ENCODE measurements around the gene RPL35A.
"Not testable (repeated sequence)": the region's sequence is repeated elsewhere in the genome, so short reads cannot be mapped to it uniquely, and the experiment has no call there.

Gene RPL35A

DNA sequence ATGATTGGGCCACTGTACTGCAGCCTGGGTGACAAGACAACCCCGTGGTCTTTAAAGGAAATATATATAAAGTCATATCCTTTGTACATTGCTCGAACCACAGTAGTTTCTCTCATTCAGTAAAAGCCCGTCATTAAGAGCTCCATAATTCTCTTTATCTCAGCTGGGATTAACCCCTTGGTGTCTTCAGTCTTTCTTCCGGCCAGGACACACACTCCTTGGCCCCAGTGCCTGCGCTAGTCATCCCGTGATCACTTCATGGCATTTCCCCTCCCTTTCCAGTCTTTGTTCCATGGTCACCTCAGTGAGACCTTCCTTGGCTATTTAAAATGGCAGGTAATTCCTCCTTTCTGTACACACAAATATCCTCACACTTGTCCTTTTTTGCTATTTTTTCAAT is 3.3 kb downstream of the RPL35A start:
- no peak for DNase-seq

DNA sequence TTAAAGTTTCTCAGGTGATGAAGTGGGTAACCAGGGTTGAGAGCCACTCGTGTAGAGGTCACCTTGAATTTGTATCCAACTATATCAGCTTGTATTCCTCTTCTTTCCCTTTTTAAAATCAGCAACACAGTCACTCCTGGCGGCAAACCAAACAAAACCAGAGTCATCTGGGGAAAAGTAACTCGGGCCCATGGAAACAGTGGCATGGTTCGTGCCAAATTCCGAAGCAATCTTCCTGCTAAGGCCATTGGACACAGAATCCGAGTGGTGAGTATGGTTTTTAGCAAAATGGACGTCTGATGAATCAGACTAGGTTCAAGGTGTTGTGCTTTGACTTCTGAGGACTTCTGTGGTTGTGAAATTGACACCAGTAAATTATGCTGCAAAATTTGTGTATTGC is 3.9 kb downstream of the RPL35A start:
- no peak for DNase-seq

GRCh38 chr3:197955892-197956477 is 6.0 kb downstream of the RPL35A start:
- no peak for DNase-seq

GRCh38 chr3:197956626-197956988 is 6.6 kb downstream of the RPL35A start:
- no peak for DNase-seq

- DNase-seq = no peak
Observed at GRCh38 chr3:197957790-197958133, 7.8 kb downstream of the RPL35A start.

DNA sequence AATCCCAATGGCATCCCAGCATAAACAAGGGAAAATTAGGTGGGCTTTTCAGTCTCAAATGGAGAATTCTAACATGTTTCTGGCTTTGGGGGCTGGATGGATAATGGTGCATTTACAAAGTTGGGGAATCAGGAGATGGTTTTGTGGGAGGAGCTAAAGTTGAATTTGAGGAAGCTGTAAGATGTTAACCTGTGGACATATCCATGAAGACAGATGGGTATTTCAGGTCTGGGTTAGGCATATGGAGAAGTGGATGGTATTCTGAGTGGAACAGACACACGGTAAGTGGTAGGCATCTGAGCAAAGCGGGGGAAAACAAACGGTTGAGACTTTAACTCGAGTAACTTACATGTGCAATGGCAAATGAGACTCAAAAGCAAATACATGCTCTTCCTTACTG is 8.4 kb downstream of the RPL35A start:
- DNase-seq = no peak

GRCh38 chr3:197958848-197959247 is 8.9 kb downstream of the RPL35A start:
- not testable (repeated sequence) for DNase-seq

DNA sequence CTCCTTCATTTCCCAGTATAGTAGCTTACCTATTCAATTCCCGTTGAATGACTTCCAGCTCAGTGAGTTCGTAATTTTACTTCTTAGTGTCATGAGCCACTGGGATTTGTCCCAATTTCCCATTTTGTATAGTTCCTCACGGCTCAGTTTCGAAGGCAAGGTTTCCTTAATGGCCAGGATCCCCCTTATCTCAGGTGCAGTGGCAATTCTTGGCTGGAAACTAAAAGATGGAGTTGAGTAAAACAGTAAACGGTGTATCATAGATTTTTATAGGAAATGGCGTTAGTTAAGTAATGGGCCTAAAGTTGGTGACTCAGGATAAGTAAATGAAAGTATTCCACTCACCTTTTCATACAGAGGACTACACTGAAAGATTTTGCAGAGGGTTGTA is 9.5 kb downstream of the RPL35A start:
- no peak for DNase-seq

GRCh38 chr3:197959891-197960693 is 10.1 kb downstream of the RPL35A start, which contains the start of gene LMLN:
TSS of gene LMLN (plus strand) at chr3:197960217. CDS start at chr3:197960246, 29 bp downstream.
- peak; percentile 97 for DNase-seq

DNA sequence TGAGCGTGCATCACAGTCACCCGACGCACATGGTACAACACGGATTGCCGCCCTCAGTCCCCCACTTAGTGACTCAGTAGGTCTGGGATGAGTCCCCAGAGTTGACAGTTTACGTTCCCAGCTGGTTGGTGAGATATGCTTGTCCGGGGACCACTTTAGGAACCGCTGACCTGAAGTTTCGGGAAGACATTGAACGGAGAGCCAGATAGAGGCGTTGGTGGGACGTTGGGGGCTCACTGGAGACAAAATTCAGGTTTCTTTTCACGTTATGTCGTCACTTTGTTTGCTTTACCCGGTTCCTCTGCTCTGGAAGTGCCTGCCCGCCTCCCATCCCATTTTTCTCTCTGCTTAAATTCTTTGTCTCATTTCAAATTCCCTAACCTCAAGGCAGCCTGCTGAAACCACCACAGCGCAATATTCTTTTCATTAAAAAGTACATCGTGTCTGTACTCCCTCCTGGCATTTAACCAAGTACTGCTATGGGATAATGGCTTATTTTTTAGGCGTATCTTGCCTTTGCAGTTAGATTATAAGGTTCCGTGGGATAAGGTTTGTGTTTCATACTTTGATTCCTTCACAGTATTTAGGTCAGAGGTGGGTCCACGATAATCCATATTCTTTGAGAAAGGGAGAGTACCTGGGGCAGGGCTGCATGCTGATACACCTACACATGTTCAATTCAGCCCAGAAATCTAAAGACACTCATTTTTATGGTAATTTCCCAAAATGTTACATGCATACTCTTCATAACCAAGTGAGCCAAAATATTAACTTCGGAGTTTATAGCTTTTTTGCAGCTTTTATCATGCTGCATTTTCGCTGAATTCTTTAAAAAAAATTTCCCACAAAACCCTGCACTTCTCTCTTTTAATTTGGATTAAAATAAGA is 10.9 kb downstream of the RPL35A start:
- no peak for DNase-seq

DNA sequence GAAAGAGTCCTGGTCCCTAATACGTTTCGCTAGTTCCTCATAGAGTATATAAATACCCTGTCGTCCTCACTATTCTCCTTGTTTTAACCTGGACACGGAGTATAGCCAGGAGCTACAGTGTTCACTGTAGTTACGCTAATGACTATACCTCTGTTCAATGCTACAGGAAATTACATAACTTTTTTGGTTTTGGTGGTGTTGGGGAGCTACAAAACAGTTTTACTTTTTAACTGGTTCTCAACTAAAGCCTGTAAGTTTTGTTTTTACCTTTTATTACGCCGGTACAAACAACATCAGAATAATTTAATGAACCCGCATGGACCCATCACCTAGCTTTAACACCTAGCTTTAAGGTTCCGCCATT is 11.6 kb downstream of the RPL35A start:
- no peak for DNase-seq

- DNase-seq = no peak
Observed at GRCh38 chr3:197963019-197963637, 13.1 kb downstream of the RPL35A start.

DNA sequence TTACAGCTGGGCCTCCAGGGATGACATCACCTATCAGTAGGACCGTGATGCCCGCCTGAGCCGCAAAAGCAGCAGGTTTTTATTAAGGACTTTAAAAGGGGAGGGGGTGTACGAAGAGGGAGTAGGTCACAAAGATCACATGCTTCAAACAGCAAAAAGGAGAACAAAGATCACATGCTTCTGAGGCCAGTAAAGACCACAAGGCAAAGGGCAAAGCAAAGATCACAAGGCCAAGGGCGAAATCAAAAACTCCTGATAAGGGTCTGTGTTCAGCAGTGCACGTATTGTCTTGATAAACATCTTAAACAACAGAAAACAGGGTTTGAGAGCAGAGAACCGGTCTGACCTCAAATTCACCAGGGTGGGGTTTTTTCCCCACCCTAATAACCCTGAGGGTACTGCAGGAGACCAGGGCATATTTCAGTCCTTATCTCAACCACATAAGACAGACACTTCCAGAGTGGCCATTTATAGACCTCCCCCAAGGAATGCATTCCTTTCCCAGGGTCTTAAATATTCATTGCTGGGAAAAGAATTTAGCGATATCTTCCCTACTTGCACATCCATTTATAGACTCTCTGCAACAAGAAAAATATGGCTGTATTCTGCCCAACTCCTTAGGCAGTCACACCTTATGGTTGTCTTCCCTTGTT is 17.5 kb downstream of the RPL35A start:
- DNase-seq = not testable (repeated sequence)

- no peak for DNase-seq
Observed at GRCh38 chr3:197970588-197970987, 20.6 kb downstream of the RPL35A start.

- DNase-seq = no peak
Observed at GRCh38 chr3:197974016-197974415, 24.0 kb downstream of the RPL35A start.

DNA sequence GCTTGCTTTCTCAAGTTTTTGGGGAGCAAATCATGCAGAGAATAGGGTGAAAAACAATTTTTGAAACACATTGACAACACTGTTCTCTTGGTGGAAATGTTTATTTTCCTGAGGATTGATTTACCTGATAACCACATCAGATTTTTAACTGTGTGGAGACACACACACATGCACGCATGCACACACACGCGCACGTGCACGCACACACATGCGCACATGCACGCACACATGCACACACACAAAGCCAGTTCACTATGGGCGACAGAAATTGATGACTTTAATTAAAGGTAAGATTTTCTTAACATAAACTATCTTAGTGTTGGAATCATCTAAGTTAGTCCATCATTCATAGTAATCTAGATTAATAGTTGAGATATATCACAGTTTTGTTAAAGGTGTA is 25.3 kb downstream of the RPL35A start:
- DNase-seq = no peak

DNA sequence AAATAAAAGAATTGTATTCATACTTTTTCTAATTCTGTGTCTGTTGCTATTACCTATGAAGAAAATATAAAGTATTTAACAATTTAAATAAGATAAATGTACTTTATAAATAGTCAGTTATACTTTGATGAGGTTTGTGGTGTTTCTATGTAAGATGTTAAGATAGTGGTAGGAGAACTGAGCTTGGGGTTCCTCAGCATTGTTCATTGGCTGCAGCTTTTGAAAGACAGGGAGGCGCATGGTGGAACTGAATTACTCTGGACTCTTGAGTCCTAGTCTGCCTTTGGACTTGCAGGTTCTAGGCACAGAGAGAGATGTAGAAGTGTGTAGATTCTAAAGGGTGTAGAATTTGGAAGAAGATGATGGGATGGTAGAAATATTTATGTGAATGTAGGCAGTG is 33.1 kb downstream of the RPL35A start:
- DNase-seq = no peak

- no peak for DNase-seq
Observed at GRCh38 chr3:197989651-197990050, 39.7 kb downstream of the RPL35A start.

- DNase-seq = no peak
Observed at GRCh38 chr3:197994736-197995135, 44.7 kb downstream of the RPL35A start.

DNA sequence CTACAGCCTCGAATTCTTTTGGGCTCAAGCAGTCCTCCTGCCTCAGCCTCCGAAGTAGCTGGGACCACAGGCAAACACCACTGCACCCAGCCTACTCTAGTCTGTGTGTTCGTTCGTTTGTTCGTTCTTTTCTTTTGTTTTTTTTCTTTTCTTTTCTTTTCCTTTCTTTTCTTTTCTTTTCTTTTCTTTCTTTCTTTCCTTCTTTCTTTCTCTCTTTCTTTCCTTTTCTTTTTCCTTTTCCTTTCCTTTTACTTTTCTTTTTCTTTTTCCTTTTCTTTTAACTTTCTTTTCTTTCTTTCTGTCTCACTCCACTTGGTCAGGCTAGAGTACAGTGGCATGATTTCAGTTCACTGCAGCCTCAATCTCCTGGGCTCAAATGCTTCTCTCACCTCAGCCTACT is 46.9 kb downstream of the RPL35A start:
- no peak for DNase-seq

DNA sequence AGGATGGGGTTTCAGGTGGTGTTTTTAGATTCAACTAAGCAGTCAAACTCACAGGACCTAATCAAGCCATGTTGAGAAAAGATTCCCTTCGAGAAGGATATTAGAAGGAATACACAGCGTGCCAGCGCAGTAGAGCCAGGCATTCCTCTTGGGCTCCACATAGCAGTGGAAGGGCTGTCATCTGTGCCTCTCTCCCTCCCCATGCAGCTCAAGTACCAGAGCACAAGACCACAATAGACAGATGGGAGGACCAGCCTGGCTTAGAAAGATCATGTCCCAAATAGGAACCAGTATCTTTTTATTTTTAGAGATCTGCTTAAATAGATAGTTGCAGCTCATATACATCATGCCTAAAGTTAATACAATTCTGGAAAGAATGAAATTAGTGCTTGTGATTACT is 47.9 kb downstream of the RPL35A start:
- DNase-seq = no peak

Data from NCI-H1436 (cell line).